ENCODE results near the gene WNT2.

DNA sequence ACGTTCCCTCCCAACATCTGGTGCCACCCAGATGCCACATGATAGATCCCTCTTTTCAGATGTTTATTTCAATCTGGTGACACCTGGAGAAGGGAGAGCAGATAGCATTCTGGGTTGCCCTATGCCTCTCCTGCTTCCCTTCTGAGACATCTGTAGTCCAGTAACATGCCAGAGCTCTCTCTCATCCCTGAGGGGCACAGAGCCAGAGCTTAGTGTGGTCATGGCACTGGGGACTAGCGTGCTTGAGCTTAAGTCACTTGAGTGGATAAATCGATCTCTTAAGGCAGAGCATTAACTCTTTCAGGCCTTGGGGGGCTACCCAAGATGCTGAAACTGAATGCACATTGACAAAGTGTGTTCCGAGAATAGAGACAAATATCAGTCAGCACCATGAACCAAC, 47.9 kb downstream of the WNT2 start:
- TF ChIP-seq, protein P1, sequence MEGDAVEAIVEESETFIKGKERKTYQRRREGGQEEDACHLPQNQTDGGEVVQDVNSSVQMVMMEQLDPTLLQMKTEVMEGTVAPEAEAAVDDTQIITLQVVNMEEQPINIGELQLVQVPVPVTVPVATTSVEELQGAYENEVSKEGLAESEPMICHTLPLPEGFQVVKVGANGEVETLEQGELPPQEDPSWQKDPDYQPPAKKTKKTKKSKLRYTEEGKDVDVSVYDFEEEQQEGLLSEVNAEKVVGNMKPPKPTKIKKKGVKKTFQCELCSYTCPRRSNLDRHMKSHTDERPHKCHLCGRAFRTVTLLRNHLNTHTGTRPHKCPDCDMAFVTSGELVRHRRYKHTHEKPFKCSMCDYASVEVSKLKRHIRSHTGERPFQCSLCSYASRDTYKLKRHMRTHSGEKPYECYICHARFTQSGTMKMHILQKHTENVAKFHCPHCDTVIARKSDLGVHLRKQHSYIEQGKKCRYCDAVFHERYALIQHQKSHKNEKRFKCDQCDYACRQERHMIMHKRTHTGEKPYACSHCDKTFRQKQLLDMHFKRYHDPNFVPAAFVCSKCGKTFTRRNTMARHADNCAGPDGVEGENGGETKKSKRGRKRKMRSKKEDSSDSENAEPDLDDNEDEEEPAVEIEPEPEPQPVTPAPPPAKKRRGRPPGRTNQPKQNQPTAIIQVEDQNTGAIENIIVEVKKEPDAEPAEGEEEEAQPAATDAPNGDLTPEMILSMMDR (IDR thresholded peaks at IDR 0.05): no peak
- TF ChIP-seq EP300 (IDR thresholded peaks at IDR 0.05; ENCODE audit: low read depth): no peak

Data from transverse colon (tissue), 3 donors.